ENCODE measurements around the gene MSRB1. TPM values are rescaled to one million over a fixed set of nuclear protein-coding genes. Genes with fewer than 3 reads are reported as not detected.

Gene MSRB1
- total RNA-seq, 2 donors from 2014 or later: 36.8 to 38.6 TPM

DNA sequence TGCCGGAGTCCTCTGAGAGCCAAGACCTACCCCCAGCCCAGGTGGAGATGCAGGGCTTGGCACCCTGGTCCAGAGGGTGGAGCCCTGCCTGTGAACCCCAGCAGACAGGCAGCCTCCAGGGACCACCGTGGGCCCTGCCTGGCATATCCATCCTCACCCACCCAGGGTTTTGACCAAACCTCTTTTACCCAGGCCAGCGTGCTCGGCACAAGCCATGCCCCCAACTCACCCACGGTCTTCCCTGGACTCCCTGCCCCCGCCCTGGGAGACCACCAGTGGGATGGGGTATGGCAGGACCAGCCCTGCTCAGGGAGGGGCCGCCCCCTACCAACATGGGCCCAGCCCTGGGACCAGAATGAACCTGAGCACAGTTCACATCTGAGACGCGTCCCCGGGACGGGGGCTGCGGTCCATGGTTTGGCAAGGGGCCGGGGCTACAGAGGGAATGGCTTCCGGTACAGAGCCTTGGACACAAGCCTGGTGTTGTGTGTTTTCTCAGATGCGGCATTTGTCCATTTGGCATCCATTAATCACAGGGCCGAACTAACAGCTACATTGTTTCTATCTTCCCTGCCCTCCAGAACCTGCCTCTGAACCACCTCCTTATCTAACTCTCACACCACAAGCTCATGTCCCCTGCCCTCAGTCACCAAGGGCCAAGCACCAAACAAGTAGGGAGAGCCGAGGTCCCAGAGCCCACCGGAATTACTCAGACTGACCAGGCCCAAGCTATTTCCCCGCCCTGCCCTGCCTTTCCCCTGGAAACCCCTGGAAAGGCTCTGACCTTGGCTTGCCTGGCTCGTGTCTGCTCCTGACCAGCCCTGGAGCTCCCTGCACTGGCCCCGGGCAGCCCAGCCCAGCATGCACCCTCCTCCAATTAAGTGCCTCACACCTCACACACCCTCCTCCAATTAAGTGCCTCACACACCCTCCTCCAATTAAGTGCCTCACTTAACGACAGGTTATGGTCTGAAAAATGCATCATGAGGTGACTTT is 38.9 kb downstream of the MSRB1 start:
- Histone ChIP-seq H3K4me3 (no peak overlapping the region), H3K27ac (no peak overlapping the region), H3K36me3 (replicated peaks in 1 of 2; ENCODE audit: insufficient read depth in 1 of 2, low read depth in 2 of 2) (no peaks in the 10 kb centered on the region), H3K27me3 (no peaks in the 10 kb centered on the region), H3K9me3 (no peaks in the 10 kb centered on the region), H3K4me1 (peaks cover 13% of the 10 kb centered on the region)
- intact Hi-C loops (cut with DNase I): no loop called here
- WGBS, 2 donors: 68 to 72% methylated on average over 12 to 20 of the region's 22 CpGs
- TF ChIP-seq CTCF (IDR thresholded peaks at IDR 0.05) (no peak), POLR2A (IDR thresholded peaks at IDR 0.05) (no peak)
- no peak for ATAC-seq
- DNase-seq: no peak

- no peaks in the 10 kb centered on the region for H3K36me3 ChIP-seq (replicated peaks in 1 of 2; ENCODE audit: insufficient read depth in 1 of 2, low read depth in 2 of 2)
- H3K27me3 ChIP-seq: no peaks in the 10 kb centered on the region
Observed at GRCh38 chr16:1903220-1903574, 39.8 kb downstream of the MSRB1 start.

GRCh38 chr16:1902547-1903219 is 40.3 kb downstream of the MSRB1 start:
- DNase-seq: no peak

More at GRCh38 chr16:1903220-1903574, 39.8 kb downstream of the MSRB1 start:
- TF ChIP-seq POLR2A (IDR thresholded peaks at IDR 0.05) (no peak), CTCF (IDR thresholded peaks at IDR 0.05) (no peak)
- peaks cover 13% of the 10 kb centered on the region for H3K4me1 ChIP-seq
- WGBS, 2 donors: 64 to 69% methylated on average over 13 of the region's 13 CpGs
- intact Hi-C loops (cut with DNase I): no loop called here
- H3K4me3 ChIP-seq: no peak overlapping the region
- H3K9me3 ChIP-seq: no peaks in the 10 kb centered on the region
- no peak overlapping the region for H3K27ac ChIP-seq
- no peak for DNase-seq
- no peak for ATAC-seq

DNA sequence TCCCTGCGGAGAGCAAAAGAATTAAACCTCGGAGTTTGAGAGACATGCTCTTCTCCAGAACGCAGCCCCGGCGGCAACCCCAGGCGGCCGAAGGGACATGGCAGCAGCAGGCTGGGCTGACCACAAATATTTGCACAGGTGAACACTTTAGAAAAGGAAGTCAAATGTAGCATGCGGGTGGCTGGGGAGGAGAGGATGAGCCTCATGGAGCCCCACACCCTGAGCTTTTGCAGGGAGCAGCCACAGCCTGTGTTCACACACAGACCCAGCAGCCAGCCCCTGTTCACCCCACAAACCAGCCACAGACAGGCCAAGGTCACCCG is 42.6 kb downstream of the MSRB1 start:
- DNase-seq (no peak), ATAC-seq (peak; percentile 60)
- Histone ChIP-seq H3K27ac (peak overlapping the region in 1 of 4 donors; percentile 33), H3K36me3 (replicated peaks in 1 of 2; ENCODE audit: insufficient read depth in 1 of 2, low read depth in 2 of 2) (no peaks in the 10 kb centered on the region), H3K4me1 (peaks cover 13% of the 10 kb centered on the region), H3K27me3 (no peaks in the 10 kb centered on the region), H3K4me3 (no peak overlapping the region), H3K9me3 (no peaks in the 10 kb centered on the region)
- whole genome bisulfite sequencing, 2 donors: 27% methylated on average over 9 of the region's 9 CpGs
- intact Hi-C loops (cut with DNase I): no loop called here
- peak in 1 of 7 experiments; percentile 1 for TF ChIP-seq CTCF (IDR thresholded peaks at IDR 0.05)
- TF ChIP-seq POLR2A (IDR thresholded peaks at IDR 0.05): no peak

More at GRCh38 chr16:1902547-1903219, 40.3 kb downstream of the MSRB1 start:
- WGBS, 2 donors: 73 to 89% methylated on average over 9 to 16 of the region's 20 CpGs
- ATAC-seq: no peak
- Histone ChIP-seq H3K4me3 (no peak overlapping the region), H3K27ac (no peak overlapping the region), H3K27me3 (no peaks in the 10 kb centered on the region), H3K36me3 (replicated peaks in 1 of 2; ENCODE audit: insufficient read depth in 1 of 2, low read depth in 2 of 2) (no peaks in the 10 kb centered on the region), H3K9me3 (no peaks in the 10 kb centered on the region), H3K4me1 (peaks cover 13% of the 10 kb centered on the region)
- intact Hi-C loops (cut with DNase I): no loop called here
- TF ChIP-seq CTCF (IDR thresholded peaks at IDR 0.05) (no peak), POLR2A (IDR thresholded peaks at IDR 0.05) (no peak)
